GM12878 (cell line): ENCODE results near the gene B3GAT1. TPM values are rescaled to one million over a fixed set of nuclear protein-coding genes. Genes with fewer than 3 reads are reported as not detected.

Experiments
- ATAC-seq: fragments of 200-7000 bp; cut with Tn5 transposase; 3 replicates; pipeline ENCODE4 v1.9.1; 2020; ENCODE audit warnings: mild to moderate bottlenecking, moderate library complexity
- BruUV-seq: library from RNA; stranded (reverse); fragments of 400-500 nt; replicated peaks from 2 replicates; lab custom pipeline; 2021; lab: Mats Ljungman, UMichigan
- CTCF ChIA-PET: fragments of 300-600 bp; sonication (Branson Sonifier 250); formaldehyde crosslinking; extraction: SDS; loops from one replicate; lab custom pipeline; 2021; ENCODE audit warnings: inconsistent platforms; lab: Yijun Ruan, JAX
- POLR2A ChIA-PET: fragments of 350-600 bp; formaldehyde crosslinking; extraction: SDS; loops from one replicate; lab custom pipeline; 2021; ENCODE audit warnings: inconsistent platforms; lab: Charles Lee
- RAD21 ChIA-PET: fragments of 300-600 bp; sonication (Branson Sonifier 250); formaldehyde crosslinking; loops from one replicate; lab custom pipeline; 2023; ENCODE audit warnings: antibody characterized with exemption; ENCODE audit not compliant: unreplicated experiment; lab: Charles Lee
- SMC1A ChIA-PET: fragments of 300-600 bp; sonication (Branson Sonifier 250); formaldehyde crosslinking; loops from one replicate; lab custom pipeline; 2023; ENCODE audit not compliant: unreplicated experiment, uncharacterized antibody; lab: Charles Lee
- DNase-seq: peaks from one replicate; pipeline ENCODE4 v3.0.0-alpha.2; 2011; ENCODE audit warnings: low read depth, low spot score
- FAIRE-seq: peaks from 3 replicates; lab custom pipeline; 2011; peaks lifted over from hg19 to GRCh38; lab: Jason Lieb, UNC
- H2AFZ ChIP-seq: 2 replicates; pipeline ENCODE4 v1.6.0; 2011; ENCODE audit warnings: low read depth, low read length, control low read depth; ENCODE audit not compliant: control insufficient read depth
- H3K27ac ChIP-seq: 2 replicates; pipeline ENCODE4 v1.5.1; 2011; ENCODE audit warnings: control low read depth; ENCODE audit not compliant: control insufficient read depth, insufficient read depth
- H3K27me3 ChIP-seq, 2 experiments: replicated peaks in 1 of 2; 2 replicates each; pipeline versions ENCODE4 v1.6.0 to v1.6.1; 2011; ENCODE audit warnings: low read length in 1 of 2; ENCODE audit not compliant: control insufficient read depth in 2 of 2, insufficient read depth in 2 of 2
- H3K36me3 ChIP-seq, 2 experiments: 2 replicates each; pipeline ENCODE4 v1.5.1; 2011; ENCODE audit warnings: low read length in 1 of 2; ENCODE audit not compliant: control insufficient read depth in 2 of 2, insufficient read depth in 2 of 2
- H3K4me1 ChIP-seq: 2 replicates; pipeline ENCODE4 v1.6.1; 2011; ENCODE audit warnings: mild to moderate bottlenecking, low read length, moderate library complexity, mixed read lengths; ENCODE audit not compliant: control insufficient read depth, insufficient read depth
- H3K4me2 ChIP-seq: 2 replicates; pipeline ENCODE4 v1.6.0; 2011; ENCODE audit warnings: control low read depth; ENCODE audit not compliant: control insufficient read depth, insufficient read depth
- H3K4me3 ChIP-seq: fragments of 200-600 bp; sonication (generic); 2 replicates; pipeline ENCODE4 v1.5.1; 2016
- H3K79me2 ChIP-seq: 2 replicates; pipeline ENCODE4 v1.6.0; 2011; ENCODE audit warnings: low read length; ENCODE audit not compliant: control insufficient read depth, insufficient read depth
- H3K9ac ChIP-seq: 2 replicates; pipeline ENCODE4 v1.8.0; 2011; ENCODE audit warnings: low read length, control low read depth, mixed read lengths; ENCODE audit not compliant: control insufficient read depth, insufficient read depth
- H3K9me3 ChIP-seq: replicated peaks from 3 replicates; pipeline ENCODE4 v1.5.1; 2011; ENCODE audit warnings: mild to moderate bottlenecking, low read length; ENCODE audit not compliant: control insufficient read depth, insufficient read depth
- H4K20me1 ChIP-seq: 2 replicates; pipeline ENCODE4 v1.6.0; 2011; ENCODE audit not compliant: control insufficient read depth, insufficient read depth
- ATF3 ChIP-seq: IDR thresholded peaks from 2 replicates; pipeline ENCODE4 v1.6.1; 2011; ENCODE audit warnings: low read depth, mild to moderate bottlenecking, low read length, moderate library complexity, borderline replicate concordance; ENCODE audit errors: extremely low read depth
- BHLHE40 ChIP-seq, 2 experiments: fragments of 450-650 bp in 1 of 2; IDR thresholded peaks; 2 replicates each; pipeline ENCODE4 v1.6.1; 2011 to 2017; ENCODE audit warnings: low read depth in 2 of 2, borderline replicate concordance in 1 of 2, improper control_type of control experiment in 1 of 2, low read length in 1 of 2, mild to moderate bottlenecking in 1 of 2
- CEBPB ChIP-seq, 2 experiments: fragments of 150-350 bp in 1 of 2; IDR thresholded peaks; 2 replicates each; pipeline ENCODE4 v1.6.1; 2012 to 2014; ENCODE audit warnings: low read depth in 2 of 2, low read length in 2 of 2, borderline replicate concordance in 1 of 2, inconsistent platforms in 1 of 2
- CREB1 ChIP-seq: IDR thresholded peaks from 2 replicates; pipeline ENCODE4 v1.6.1; 2012; ENCODE audit warnings: low read depth, mild to moderate bottlenecking, inconsistent platforms
- CREM ChIP-seq: IDR thresholded peaks from 2 replicates; pipeline ENCODE4 v1.6.1; 2014; ENCODE audit warnings: antibody characterized with exemption, low read depth
- ESRRA ChIP-seq: IDR thresholded peaks from 2 replicates; pipeline ENCODE4 v1.6.1; 2012; ENCODE audit warnings: mild to moderate bottlenecking, low read length, improper control_type of control experiment
- ETV6 ChIP-seq, 2 experiments: fragments of 450-650 bp in 1 of 2; IDR thresholded peaks in 1 of 2; conservative IDR thresholded peaks in 1 of 2; 2 replicates each; pipeline ENCODE4 v1.6.1; 2014; ENCODE audit warnings: antibody characterized with exemption in 1 of 2, borderline replicate concordance in 1 of 2, low read depth in 1 of 2, mild to moderate bottlenecking in 1 of 2, moderate library complexity in 1 of 2
- HDGF ChIP-seq: fragments of 450-650 bp; IDR thresholded peaks from 2 replicates; pipeline ENCODE4 v1.6.1; 2016; ENCODE audit warnings: antibody characterized with exemption
- IRF3 ChIP-seq: fragments of 450-650 bp; IDR thresholded peaks from 2 replicates; pipeline ENCODE4 v1.6.1; 2014; ENCODE audit warnings: mild to moderate bottlenecking
- NFYA ChIP-seq: IDR thresholded peaks from 2 replicates; pipeline ENCODE4 v1.6.1; 2011; ENCODE audit warnings: low read depth, mild to moderate bottlenecking, low read length, improper control_type of control experiment, borderline replicate concordance
- NR2F1 ChIP-seq: fragments of 450-650 bp; conservative IDR thresholded peaks from 2 replicates; pipeline ENCODE4 v1.6.1; 2017; ENCODE audit warnings: mild to moderate bottlenecking
- POU2F2 ChIP-seq: IDR thresholded peaks from 3 replicates; pipeline ENCODE4 v1.6.1; 2011; ENCODE audit warnings: low read depth, mild to moderate bottlenecking, low read length, borderline replicate concordance
- SIN3A ChIP-seq: IDR thresholded peaks from 2 replicates; pipeline ENCODE4 v1.6.1; 2012; ENCODE audit warnings: low read depth, low read length, improper control_type of control experiment
- TCF12 ChIP-seq: IDR thresholded peaks from 2 replicates; pipeline ENCODE4 v1.6.1; 2011; ENCODE audit warnings: low read depth, mild to moderate bottlenecking, low read length
- WGBS: methylation state at CpG from one replicate; pipeline ENCODE4 v1.1.6; 2016; ENCODE audit warnings: low lambda C conversion rate; ENCODE audit not compliant: insufficient replicate concordance, insufficient coverage; ENCODE audit errors: missing lambda C conversion rate; 5-methylcytosine and 5-hydroxymethylcytosine counted together
- in situ Hi-C: fragments of 300-500 bp; cut with MboI; formaldehyde crosslinking; loops from 9 replicates; pipeline ENCODE4 v1.14.3; 2018; ENCODE audit warnings: mixed read lengths
- intact Hi-C: fragments of 100-400 bp; cut with micrococcal nuclease; formaldehyde crosslinking; loops from one replicate; pipeline ENCODE4 v1.14.2; 2022; ENCODE audit not compliant: unreplicated experiment
- polyA plus RNA-seq, 11 experiments: library from polyadenylated mRNA; depleted of rRNA in 4 of 11; unstranded in 6 of 11; stranded (reverse) in 5 of 11; fragments of >200 nt; fragmentation: Nextera tagmentation in 4 of 11; fragmentation: Illumina TruSeq in 1 of 11; extraction: Ambion mirVana in 4 of 11; extraction: Trizol in 1 of 11; gene quantifications; 1 replicate in 1 of 11; 2 replicates in 10 of 11; pipeline versions ENCODE4 v1.2.1 to v1.2.3, GENCODE V29; 2011 to 2016; ENCODE audit warnings: inconsistent platforms in 2 of 11, missing spikeins in 2 of 11, low read depth in 1 of 11
- total RNA-seq, 4 experiments: library from RNA; depleted of rRNA in 3 of 4; stranded (reverse); fragments of >200 nt in 3 of 4; fragmentation: Illumina TruSeq in 1 of 4; extraction: Trizol in 1 of 4; gene quantifications; 2 replicates each; pipeline versions ENCODE4 v1.2.1 to v1.2.3, GENCODE V29; 2013 to 2021

B3GAT1 gene
- total and polyA plus RNA-seq, 10 of the 15 experiments (the other 5 are each of a cell fraction or from before 2014, with no cell fraction given) = 0.05 TPM; not detected in 9

- no peaks in the 10 kb centered on the region for H3K79me2 ChIP-seq
- H3K36me3 ChIP-seq = no peaks in the 10 kb centered on the region
- SMC1A ChIA-PET = no interaction called here
- no peak for DNase-seq
- H3K4me2 ChIP-seq = no peak overlapping the region
- intact Hi-C loops = no loop called here
- 23% methylated on average over 3 of the region's 3 CpGs for WGBS
- no peak for FAIRE-seq
- no peak overlapping the region for H3K4me3 ChIP-seq
- no TSS peak for BruUV-seq
- POLR2A ChIA-PET = no interaction called here
- H3K27me3 ChIP-seq = peaks cover 0 to 1% of the 10 kb centered on the region in 2 experiments; a peak in 3 of 4 replicates
- TF ChIP-seq ATF3 = no peak
- no peak for TF ChIP-seq BHLHE40 (IDR thresholded peaks at IDR 0.05; ENCODE audit: borderline replicate concordance in 1 of 2, low read depth in 2 of 2, low read length in 1 of 2)
- no peak for TF ChIP-seq CEBPB (IDR thresholded peaks at IDR 0.05; ENCODE audit: borderline replicate concordance in 1 of 2, low read depth in 2 of 2, low read length in 2 of 2)
- TF ChIP-seq HDGF = no peak
- no peak for TF ChIP-seq SIN3A
- TF ChIP-seq POU2F2 = no peak
- no peak for TF ChIP-seq ETV6 (conservative IDR thresholded peaks at IDR 0.05 in 1 of 2, IDR thresholded peaks at IDR 0.05 in 1 of 2; ENCODE audit: borderline replicate concordance in 1 of 2, low read depth in 1 of 2)
- TF ChIP-seq NFYA = no peak
- TF ChIP-seq ESRRA = no peak
- no peak for TF ChIP-seq CREM
- no peak for TF ChIP-seq NR2F1
- no peak for TF ChIP-seq CREB1
- TF ChIP-seq TCF12 = no peak
- no peak for TF ChIP-seq IRF3
- H3K9me3 ChIP-seq = no peaks in the 10 kb centered on the region
- H2AFZ ChIP-seq = no peak overlapping the region
- in situ Hi-C loops = no loop called here
- H3K27ac ChIP-seq = no peak overlapping the region
- ATAC-seq = no peak
- no peaks in the 10 kb centered on the region for H3K4me1 ChIP-seq
- no peak overlapping the region for H3K9ac ChIP-seq
- RAD21 ChIA-PET = no interaction called here
- no peaks in the 10 kb centered on the region for H4K20me1 ChIP-seq
- CTCF ChIA-PET = no interaction called here
These were observed 21.2 kb upstream of the B3GAT1 start for GRCh38 chr11:134433251-134433650.
